SU-DHL-6 (cell line): ENCODE data around the gene EXOC4.

Source experiments
- H2AFZ ChIP-seq: fragments of 200-600 bp; sonication (generic); 2 replicates; pipeline ENCODE4 v1.6.1; 2014; ENCODE audit warnings: low read depth, mild to moderate bottlenecking, moderate library complexity, mixed read lengths, antibody characterized with exemption, low read length; ENCODE audit not compliant: severe bottlenecking
- H3F3A ChIP-seq: fragments of 200-600 bp; shearing (Covaris generic); 2 replicates; pipeline ENCODE4 v1.6.0; 2016; ENCODE audit warnings: antibody characterized with exemption, mild to moderate bottlenecking; ENCODE audit not compliant: insufficient read depth
- H3K27ac ChIP-seq: fragments of 200-600 bp; sonication (generic); 2 replicates; pipeline ENCODE4 v1.5.1; 2016; ENCODE audit warnings: low read depth, mild to moderate bottlenecking, low read length, moderate library complexity, mixed read lengths
- H3K27me3 ChIP-seq: fragments of 200-600 bp; sonication (generic), shearing (Covaris generic); 2 replicates; pipeline ENCODE4 v1.6.0; 2014; ENCODE audit warnings: mild to moderate bottlenecking, low read length
- H3K36me3 ChIP-seq: fragments of 200-600 bp; sonication (generic); 2 replicates; pipeline ENCODE4 v1.6.1; 2014; ENCODE audit warnings: mild to moderate bottlenecking, low read length, mixed read lengths
- H3K4me2 ChIP-seq: fragments of 300-600, 200-600 bp; shearing (Covaris generic), sonication (generic); 2 replicates; pipeline ENCODE4 v1.6.0; 2014; ENCODE audit warnings: low read length, low read depth, mild to moderate bottlenecking; ENCODE audit not compliant: poor library complexity, severe bottlenecking
- H3K4me3 ChIP-seq: fragments of 200-600 bp; sonication (generic); 2 replicates; pipeline ENCODE4 v1.5.1; 2014; ENCODE audit warnings: antibody characterized with exemption, low read length, mild to moderate bottlenecking, mixed read lengths; ENCODE audit not compliant: insufficient read depth, poor library complexity, severe bottlenecking
- H3K79me2 ChIP-seq: fragments of 200-600 bp; sonication (generic); 2 replicates; pipeline ENCODE4 v1.6.1; 2014; ENCODE audit warnings: mild to moderate bottlenecking, low read length, moderate library complexity; ENCODE audit not compliant: insufficient read depth
- H3K9ac ChIP-seq: fragments of 200-600 bp; sonication (generic); 2 replicates; pipeline ENCODE4 v1.7.0; 2014; ENCODE audit warnings: mild to moderate bottlenecking, low read length
- H3K9me2 ChIP-seq: fragments of 200-600 bp; sonication (generic); replicated peaks from 2 replicates; pipeline ENCODE4 v1.6.1; 2014; ENCODE audit warnings: low read length; ENCODE audit not compliant: insufficient read depth
- H3K9me3 ChIP-seq: fragments of 200-600 bp; sonication (generic); 2 replicates; pipeline ENCODE4 v1.6.1; 2014; ENCODE audit warnings: low read length, mixed read lengths; ENCODE audit not compliant: insufficient read depth
- H4K20me1 ChIP-seq: fragments of 200-600 bp; sonication (generic); 2 replicates; pipeline ENCODE4 v1.6.1; 2014; ENCODE audit warnings: low read depth, mild to moderate bottlenecking, antibody characterized with exemption, low read length, moderate library complexity, mixed read lengths
- CTCF ChIP-seq: fragments of 200-600 bp; sonication (generic); IDR thresholded peaks from one replicate; pipeline ENCODE4 v1.5.1; 2017; ENCODE audit warnings: antibody characterized with exemption, mild to moderate bottlenecking, low read length, moderate library complexity; ENCODE audit not compliant: insufficient read depth, poor library complexity, severe bottlenecking
- EZH2phosphoT487 ChIP-seq: fragments of 200-600 bp; sonication (generic), shearing (Covaris generic); conservative IDR thresholded peaks from 2 replicates; pipeline ENCODE4 v1.6.1; 2018; ENCODE audit warnings: mild to moderate bottlenecking, antibody characterized with exemption, low read length, moderate library complexity, mixed read lengths

Gene EXOC4

GRCh38 chr7:133681529-133681928 is 428.7 kb downstream of the EXOC4 start:
- Histone ChIP-seq H3K4me3 (no peak overlapping the region), H3K27me3 (no peaks in the 10 kb centered on the region), H3F3A (no peaks in the 10 kb centered on the region), H3K9me2 (no peaks in the 10 kb centered on the region), H4K20me1 (no peaks in the 10 kb centered on the region), H2AFZ (no peak overlapping the region), H3K4me2 (no peak overlapping the region), H3K9me3 (no peaks in the 10 kb centered on the region), H3K36me3 (no peaks in the 10 kb centered on the region), H3K27ac (no peak overlapping the region), H3K9ac (no peak overlapping the region), H3K79me2 (no peaks in the 10 kb centered on the region)
- TF ChIP-seq CTCF (no peak), EZH2phosphoT487 (no peak)

- H3K79me2 ChIP-seq, result no peaks in the 10 kb centered on the region
- no peak overlapping the region for H3K27ac ChIP-seq
- no peaks in the 10 kb centered on the region for H4K20me1 ChIP-seq
These were observed 429.7 kb downstream of the EXOC4 start for GRCh38 chr7:133682364-133683181.

GRCh38 chr7:133683182-133683454 is 430.2 kb downstream of the EXOC4 start:
- Histone ChIP-seq H3F3A (no peaks in the 10 kb centered on the region), H3K27me3 (no peaks in the 10 kb centered on the region), H3K27ac (no peak overlapping the region), H3K79me2 (no peaks in the 10 kb centered on the region), H3K9me3 (no peaks in the 10 kb centered on the region), H3K9ac (no peak overlapping the region), H2AFZ (no peak overlapping the region), H3K4me3 (no peak overlapping the region), H3K36me3 (no peaks in the 10 kb centered on the region), H3K9me2 (no peaks in the 10 kb centered on the region), H4K20me1 (no peaks in the 10 kb centered on the region), H3K4me2 (no peak overlapping the region)
- TF ChIP-seq CTCF (no peak), EZH2phosphoT487 (no peak)

More at GRCh38 chr7:133682364-133683181, 429.7 kb downstream of the EXOC4 start:
- Histone ChIP-seq H3K9me3 (no peaks in the 10 kb centered on the region), H3K4me2 (no peak overlapping the region), H3K27me3 (no peaks in the 10 kb centered on the region), H2AFZ (no peak overlapping the region), H3K9ac (no peak overlapping the region), H3F3A (no peaks in the 10 kb centered on the region), H3K36me3 (no peaks in the 10 kb centered on the region), H3K4me3 (no peak overlapping the region), H3K9me2 (no peaks in the 10 kb centered on the region)
- TF ChIP-seq CTCF, result no peak
